Adrenal gland (tissue), 5 donors: Measurements from ENCODE around the gene SCFD2.

Experiments used
- CTCF ChIP-seq, 6 experiments: fragments of 450-650 bp in 4 of 6; fragments of 200-600 bp in 2 of 6; sonication (generic) in 1 of 6; IDR thresholded peaks; 1 replicate in 5 of 6; 2 replicates in 1 of 6; pipeline versions ENCODE4 v1.5.1 to v1.8.0; 2016 to 2021; ENCODE audit warnings: antibody characterized with exemption in 6 of 6, mild to moderate bottlenecking in 2 of 6, moderate library complexity in 1 of 6
- POLR2A ChIP-seq, 2 donors: fragments of 450-650 bp; IDR thresholded peaks; one replicate each; pipeline ENCODE4 v1.6.1; 2017; ENCODE audit warnings: antibody characterized with exemption in 2 of 2, mild to moderate bottlenecking in 2 of 2, moderate library complexity in 1 of 2
- donor health status: DM: no; HTN: no; CAD: no.

- no peak for TF ChIP-seq CTCF (IDR thresholded peaks at IDR 0.05)
- no peak for TF ChIP-seq POLR2A (IDR thresholded peaks at IDR 0.05)
Measured at GRCh38 chr4:53280846-53281245, 85.0 kb downstream of the SCFD2 start.
